Neuronal stem cell (in vitro differentiated cells): Measurements from ENCODE around the gene CXCR5. TPM values are rescaled to one million over a fixed set of nuclear protein-coding genes. Genes with fewer than 3 reads are reported as not detected.

Experiments used
- DNase-seq: peaks from one replicate; pipeline ENCODE4 v3.0.0-alpha.2; 2013; ENCODE audit warnings: low spot score
- H2AFZ ChIP-seq: one replicate; pipeline ENCODE4 v1.6.1; 2013; ENCODE audit warnings: mild to moderate bottlenecking, low read length, inconsistent platforms
- H2AK5ac ChIP-seq: 2 replicates; pipeline ENCODE4 v1.6.1; 2013; ENCODE audit warnings: low read depth, mild to moderate bottlenecking, inconsistent platforms, low read length, moderate library complexity, mixed read lengths
- H2BK120ac ChIP-seq: 2 replicates; pipeline ENCODE4 v1.6.1; 2013; ENCODE audit warnings: low read depth, mild to moderate bottlenecking, inconsistent platforms, low read length, moderate library complexity, mixed read lengths
- H2BK12ac ChIP-seq: one replicate; pipeline ENCODE4 v1.6.1; 2013; ENCODE audit warnings: low read length, inconsistent platforms
- H2BK15ac ChIP-seq: 2 replicates; pipeline ENCODE4 v1.6.1; 2013; ENCODE audit warnings: mild to moderate bottlenecking, low read length, inconsistent platforms, mixed read lengths
- H2BK5ac ChIP-seq: one replicate; pipeline ENCODE4 v1.6.1; 2013; ENCODE audit warnings: inconsistent platforms, mild to moderate bottlenecking, low read length, moderate library complexity
- H3K14ac ChIP-seq: one replicate; pipeline ENCODE4 v1.6.1; 2013; ENCODE audit warnings: low read length, inconsistent platforms
- H3K18ac ChIP-seq: 2 replicates; pipeline ENCODE4 v1.6.1; 2013; ENCODE audit warnings: low read length, inconsistent platforms
- H3K23ac ChIP-seq: 2 replicates; pipeline ENCODE4 v1.6.1; 2013; ENCODE audit warnings: low read depth, mild to moderate bottlenecking, mixed read lengths, low read length, inconsistent platforms; ENCODE audit not compliant: poor library complexity
- H3K27ac ChIP-seq: replicated peaks from 3 replicates; pipeline ENCODE4 v1.5.1; 2013; ENCODE audit warnings: low read length, inconsistent platforms
- H3K27me3 ChIP-seq, 3 experiments: 2 replicates each; pipeline ENCODE4 v1.6.1; 2013; ENCODE audit warnings: low read length in 3 of 3, mild to moderate bottlenecking in 2 of 3, inconsistent platforms in 1 of 3, low read depth in 1 of 3, mixed read lengths in 1 of 3, moderate library complexity in 1 of 3; ENCODE audit not compliant: control insufficient read depth in 3 of 3, insufficient read depth in 3 of 3
- H3K36me3 ChIP-seq, 2 donors: replicated peaks in 1 of 2; 2 replicates each; pipeline ENCODE4 v1.6.1; 2013; ENCODE audit warnings: low read length in 2 of 2; ENCODE audit not compliant: control insufficient read depth in 2 of 2, insufficient read depth in 2 of 2
- H3K4ac ChIP-seq: 2 replicates; pipeline ENCODE4 v1.6.1; 2013; ENCODE audit warnings: inconsistent platforms, mild to moderate bottlenecking, low read length, moderate library complexity
- H3K4me1 ChIP-seq, 2 donors: 1 replicate in 1 of 2; 2 replicates in 1 of 2; pipeline ENCODE4 v1.6.1; 2013; ENCODE audit warnings: low read length in 2 of 2, low read depth in 1 of 2; ENCODE audit not compliant: control insufficient read depth in 2 of 2, insufficient read depth in 1 of 2
- H3K4me2 ChIP-seq: one replicate; pipeline ENCODE4 v1.6.1; 2013; ENCODE audit warnings: mild to moderate bottlenecking, low read length, inconsistent platforms; ENCODE audit not compliant: insufficient read depth, poor library complexity, severe bottlenecking
- H3K4me3 ChIP-seq, 2 donors: 2 replicates each; pipeline ENCODE4 v1.5.1; 2013; ENCODE audit warnings: low read length in 2 of 2, mild to moderate bottlenecking in 2 of 2, inconsistent platforms in 1 of 2, moderate library complexity in 1 of 2
- H3K79me1 ChIP-seq: one replicate; pipeline ENCODE4 v1.6.1; 2013; ENCODE audit warnings: low read depth, mild to moderate bottlenecking, inconsistent platforms, low read length, moderate library complexity
- H3K9ac ChIP-seq: one replicate; pipeline ENCODE4 v1.6.1; 2013; ENCODE audit warnings: mild to moderate bottlenecking, low read depth, low read length, inconsistent platforms; ENCODE audit not compliant: poor library complexity
- H3K9me3 ChIP-seq, 2 donors: replicated peaks in 1 of 2; 2 replicates each; pipeline versions ENCODE3 to v1.6.1; 2013; ENCODE audit warnings: low read length in 2 of 2, mild to moderate bottlenecking in 2 of 2, inconsistent platforms in 1 of 2, low read depth in 1 of 2, mixed read lengths in 1 of 2, moderate library complexity in 1 of 2; ENCODE audit not compliant: control insufficient read depth in 2 of 2, insufficient read depth in 1 of 2
- H4K8ac ChIP-seq: one replicate; pipeline ENCODE4 v1.6.1; 2013; ENCODE audit warnings: low read depth, mild to moderate bottlenecking, inconsistent platforms, low read length, moderate library complexity
- H4K91ac ChIP-seq: one replicate; pipeline ENCODE4 v1.6.1; 2013; ENCODE audit warnings: low read length, low read depth, mild to moderate bottlenecking, inconsistent platforms; ENCODE audit not compliant: poor library complexity
- whole genome bisulfite sequencing, 2 donors: extraction: QIAGEN DNeasy Blood & Tissue Kit; methylation state at CpG; one replicate each; pipeline ENCODE4 v1.1.7; 2013; ENCODE audit warnings: missing lambda C conversion rate in 2 of 2, mixed read lengths in 1 of 2; ENCODE audit not compliant: insufficient read length in 2 of 2, insufficient replicate concordance in 1 of 2; ENCODE audit errors: extremely low coverage in 2 of 2; 5-methylcytosine and 5-hydroxymethylcytosine counted together
- polyA plus RNA-seq, 2 experiments: library from polyadenylated mRNA; stranded (reverse); fragments of 200-250 nt; gene quantifications; one replicate each; pipeline ENCODE4 v1.2.3, GENCODE V29; 2013

Gene CXCR5
- not detected for polyA plus RNA-seq (2013, experiment 1 of 2)
- not detected for polyA plus RNA-seq (2013, experiment 2 of 2)

- peaks cover 0 to 35% (median 0%) of the 10 kb centered on the region in 3 experiments for H3K27me3 ChIP-seq
Observed at GRCh38 chr11:118883368-118884071, at the start of gene CXCR5. Gene CXCR5 (plus strand): TSS chr11:118883892. CDS start chr11:118883942, 50 bp downstream.

DNA sequence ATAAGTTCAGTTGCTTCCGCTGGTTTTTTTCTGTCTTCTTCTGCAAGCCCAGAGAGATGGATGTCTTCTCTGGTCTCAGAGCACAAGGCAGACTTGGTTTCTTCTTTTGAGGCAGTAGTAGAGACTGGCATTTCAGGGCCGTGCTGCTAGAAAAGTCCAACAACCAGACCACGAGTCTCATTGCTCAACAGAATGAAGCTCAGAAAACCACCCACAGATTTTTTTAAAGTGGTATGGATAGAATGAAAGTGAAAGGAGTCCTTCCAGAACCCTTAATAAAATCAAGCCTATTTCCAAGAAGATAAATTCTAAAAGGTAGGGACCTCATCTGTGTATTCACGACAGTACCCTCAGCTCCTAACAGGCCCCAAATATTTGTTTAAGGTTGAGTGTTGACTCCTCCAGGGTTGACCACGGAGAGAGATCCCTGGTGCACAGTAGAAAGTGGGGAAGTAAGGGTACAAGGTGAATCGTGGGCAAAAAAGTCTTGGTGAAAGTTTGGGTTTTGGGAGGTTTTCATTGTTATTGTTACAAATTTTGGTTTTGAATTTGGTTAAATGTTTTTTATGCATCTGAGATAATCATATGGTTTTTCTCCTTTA lies 49.2 kb upstream of the CXCR5 start:
- H3K9ac ChIP-seq: no peak overlapping the region
- no peak overlapping the region for H3K14ac ChIP-seq
- no peak overlapping the region for H4K8ac ChIP-seq
- H2BK120ac ChIP-seq: no peak overlapping the region
- no peak overlapping the region for H4K91ac ChIP-seq
- 100% methylated on average over 1 of the region's 6 CpGs for WGBS, 2 donors
- no peaks in the 10 kb centered on the region for H3K9me3 ChIP-seq
- no peak overlapping the region for H2BK15ac ChIP-seq
- H3K36me3 ChIP-seq: no peaks in the 10 kb centered on the region
- H3K79me1 ChIP-seq: no peaks in the 10 kb centered on the region
- no peak overlapping the region for H2AFZ ChIP-seq
- no peak overlapping the region for H3K27ac ChIP-seq
- no peak overlapping the region for H3K4me3 ChIP-seq
- H3K23ac ChIP-seq: no peak overlapping the region
- H3K4ac ChIP-seq: no peak overlapping the region
- H3K18ac ChIP-seq: no peak overlapping the region
- no peak overlapping the region for H3K4me2 ChIP-seq
- peaks cover 0 to 5% (median 0%) of the 10 kb centered on the region in 3 experiments for H3K27me3 ChIP-seq
- no peak overlapping the region for H2AK5ac ChIP-seq
- no peaks in the 10 kb centered on the region for H3K4me1 ChIP-seq
- no peak overlapping the region for H2BK12ac ChIP-seq
- DNase-seq: no peak
- no peak overlapping the region for H2BK5ac ChIP-seq

More at GRCh38 chr11:118883368-118884071, at the start of gene CXCR5:
- no peak for DNase-seq
- Histone ChIP-seq H3K79me1 (no peaks in the 10 kb centered on the region), H3K9me3 (no peaks in the 10 kb centered on the region), H3K4ac (no peak within 1 kb of the TSS), H3K23ac (no peak within 1 kb of the TSS), H3K4me1 (peaks cover 11 to 13% of the 10 kb centered on the region in 2 donors), H2AK5ac (no peak within 1 kb of the TSS), H2BK12ac (no peak within 1 kb of the TSS), H4K8ac (no peak within 1 kb of the TSS), H3K27ac (no peak within 1 kb of the TSS), H2AFZ (peak within 1 kb of the TSS; percentile 18), H3K36me3 (no peaks in the 10 kb centered on the region), H3K18ac (peak within 1 kb of the TSS; percentile 22), H3K14ac (no peak within 1 kb of the TSS), H3K4me2 (no peak within 1 kb of the TSS), H2BK15ac (no peak within 1 kb of the TSS), H4K91ac (no peak within 1 kb of the TSS), H2BK5ac (no peak within 1 kb of the TSS), H3K4me3 (no peak within 1 kb of the TSS), H2BK120ac (no peak within 1 kb of the TSS), H3K9ac (no peak within 1 kb of the TSS)
- no CpG with 5 or more reads among the region's 16 CpGs for WGBS, 2 donors

- DNase-seq: no peak
- Histone ChIP-seq H4K8ac (no peak overlapping the region), H3K27ac (no peak overlapping the region), H2BK15ac (no peak overlapping the region), H3K14ac (no peak overlapping the region), H2BK120ac (no peak overlapping the region), H3K4ac (no peak overlapping the region), H3K23ac (no peak overlapping the region), H3K4me1 (no peaks in the 10 kb centered on the region), H2AK5ac (no peak overlapping the region), H3K18ac (no peak overlapping the region), H3K36me3 (no peaks in the 10 kb centered on the region), H3K79me1 (no peaks in the 10 kb centered on the region), H3K4me2 (no peak overlapping the region), H2BK12ac (no peak overlapping the region), H3K9me3 (no peaks in the 10 kb centered on the region), H3K4me3 (no peak overlapping the region), H4K91ac (no peak overlapping the region), H2BK5ac (no peak overlapping the region), H2AFZ (no peak overlapping the region), H3K27me3 (peaks cover 0 to 5% (median 0%) of the 10 kb centered on the region in 3 experiments), H3K9ac (no peak overlapping the region)
- WGBS, 2 donors: no CpG with 5 or more reads among the region's 8 CpGs
Observed at GRCh38 chr11:118837868-118838267, 45.8 kb upstream of the CXCR5 start.

DNA sequence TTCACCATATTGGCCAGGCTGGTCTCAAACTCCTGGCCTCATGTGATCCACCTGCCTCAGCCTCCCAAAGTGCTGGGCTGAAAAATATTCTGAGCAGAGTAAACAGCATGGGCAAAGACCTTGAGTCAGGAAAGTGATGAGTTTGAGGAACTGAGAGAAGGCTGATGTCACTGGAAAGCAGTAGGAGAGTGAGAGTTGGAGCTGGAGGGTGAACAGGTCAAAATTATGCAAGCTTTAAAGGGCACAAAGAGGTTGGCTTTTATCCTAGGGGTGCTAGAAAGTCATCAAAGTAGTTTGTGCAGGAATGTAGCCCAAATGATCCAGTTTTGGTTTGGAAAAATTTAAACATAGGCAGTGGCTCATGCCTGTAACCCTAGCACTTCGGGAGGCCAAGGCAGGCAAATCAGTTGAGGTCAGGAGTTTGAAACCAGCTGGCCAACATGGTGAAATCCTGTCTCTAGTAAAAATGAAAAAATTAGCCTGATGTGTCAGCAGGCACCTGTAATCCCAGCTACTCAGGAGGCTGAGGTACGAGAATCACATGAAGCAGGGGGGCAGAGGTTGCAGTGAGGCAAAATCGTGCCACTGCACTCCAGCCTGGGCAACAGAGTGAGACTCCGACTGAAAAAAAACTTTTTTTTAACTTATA lies 44.7 kb upstream of the CXCR5 start:
- Histone ChIP-seq H3K27ac (no peak overlapping the region), H3K4me2 (no peak overlapping the region), H4K8ac (no peak overlapping the region), H3K14ac (no peak overlapping the region), H3K9ac (no peak overlapping the region), H3K9me3 (no peaks in the 10 kb centered on the region), H2BK120ac (no peak overlapping the region), H3K18ac (no peak overlapping the region), H2AFZ (no peak overlapping the region), H3K4me3 (no peak overlapping the region), H3K4ac (no peak overlapping the region), H3K79me1 (no peaks in the 10 kb centered on the region), H3K27me3 (peaks cover 0 to 5% (median 0%) of the 10 kb centered on the region in 3 experiments), H3K36me3 (no peaks in the 10 kb centered on the region), H3K4me1 (no peaks in the 10 kb centered on the region), H2AK5ac (no peak overlapping the region), H2BK12ac (no peak overlapping the region), H2BK5ac (no peak overlapping the region), H2BK15ac (no peak overlapping the region), H4K91ac (no peak overlapping the region), H3K23ac (no peak overlapping the region)
- no CpG with 5 or more reads among the region's 4 CpGs for WGBS, 2 donors
- DNase-seq: no peak
